Bronchial epithelial cell (primary cell): ENCODE results near the gene DNAAF9. TPM values are rescaled to one million over a fixed set of nuclear protein-coding genes. Genes with fewer than 3 reads are reported as not detected.

ENCODE experiments used
- DNase-seq: peaks from one replicate; pipeline ENCODE4 v3.0.0-alpha.2; 2010; ENCODE audit warnings: low read depth
- FAIRE-seq: peaks from 2 replicates; lab custom pipeline; 2011; peaks lifted over from hg19 to GRCh38; lab: Jason Lieb, UNC
- H3K27me3 ChIP-seq: 2 replicates; pipeline ENCODE4 v1.5.1; 2011; ENCODE audit warnings: low read length; ENCODE audit not compliant: control insufficient read depth, insufficient read depth
- H3K36me3 ChIP-seq: 2 replicates; pipeline ENCODE4 v1.5.1; 2011; ENCODE audit warnings: low read length; ENCODE audit not compliant: control insufficient read depth, insufficient read depth
- H3K4me3 ChIP-seq: 2 replicates; pipeline ENCODE4 v1.5.1; 2011; ENCODE audit warnings: mild to moderate bottlenecking, low read depth, low read length, control low read depth
- total RNA-seq: library from RNA; depleted of rRNA; stranded (reverse); fragments of >200 nt; gene quantifications from 2 replicates; pipeline ENCODE4 v1.2.1, GENCODE V29; 2014
- TF ChIP-seq, protein P1 (sequence below): IDR thresholded peaks from 2 replicates; pipeline ENCODE4 v1.5.1; 2011; ENCODE audit warnings: mild to moderate bottlenecking, moderate library complexity, low read length, control low read depth, inconsistent platforms; ENCODE audit not compliant: insufficient read depth, severe bottlenecking

The DNAAF9 gene
- total RNA-seq, 1 donor from 2014 or later = 5.5 TPM

DNA sequence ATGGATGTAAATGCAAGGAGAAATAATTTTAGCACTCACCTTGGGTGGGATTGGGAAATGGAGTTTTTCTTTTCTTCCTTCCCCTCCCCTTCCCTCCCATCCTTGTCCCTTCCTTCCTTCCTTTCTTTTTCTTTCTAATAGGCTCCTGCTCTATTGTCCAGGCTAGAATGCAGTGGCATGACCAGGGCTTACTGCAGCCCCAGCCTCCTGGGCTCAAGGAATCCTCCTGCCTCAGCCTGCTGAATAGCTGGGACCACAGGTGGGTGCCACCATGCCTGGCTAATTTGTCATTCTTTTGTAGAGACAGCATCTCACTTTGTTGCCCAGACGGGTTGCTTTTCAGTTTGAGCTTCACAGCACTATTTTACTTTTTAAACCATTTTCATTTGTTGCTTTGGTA lies 41.9 kb upstream of the DNAAF9 start:
- no peaks in the 10 kb centered on the region for H3K36me3 ChIP-seq
- H3K27me3 ChIP-seq = no peaks in the 10 kb centered on the region
- TF ChIP-seq, protein P1, sequence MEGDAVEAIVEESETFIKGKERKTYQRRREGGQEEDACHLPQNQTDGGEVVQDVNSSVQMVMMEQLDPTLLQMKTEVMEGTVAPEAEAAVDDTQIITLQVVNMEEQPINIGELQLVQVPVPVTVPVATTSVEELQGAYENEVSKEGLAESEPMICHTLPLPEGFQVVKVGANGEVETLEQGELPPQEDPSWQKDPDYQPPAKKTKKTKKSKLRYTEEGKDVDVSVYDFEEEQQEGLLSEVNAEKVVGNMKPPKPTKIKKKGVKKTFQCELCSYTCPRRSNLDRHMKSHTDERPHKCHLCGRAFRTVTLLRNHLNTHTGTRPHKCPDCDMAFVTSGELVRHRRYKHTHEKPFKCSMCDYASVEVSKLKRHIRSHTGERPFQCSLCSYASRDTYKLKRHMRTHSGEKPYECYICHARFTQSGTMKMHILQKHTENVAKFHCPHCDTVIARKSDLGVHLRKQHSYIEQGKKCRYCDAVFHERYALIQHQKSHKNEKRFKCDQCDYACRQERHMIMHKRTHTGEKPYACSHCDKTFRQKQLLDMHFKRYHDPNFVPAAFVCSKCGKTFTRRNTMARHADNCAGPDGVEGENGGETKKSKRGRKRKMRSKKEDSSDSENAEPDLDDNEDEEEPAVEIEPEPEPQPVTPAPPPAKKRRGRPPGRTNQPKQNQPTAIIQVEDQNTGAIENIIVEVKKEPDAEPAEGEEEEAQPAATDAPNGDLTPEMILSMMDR = no peak
- no peak overlapping the region for H3K4me3 ChIP-seq
- no peak for DNase-seq
- no peak for FAIRE-seq

DNA sequence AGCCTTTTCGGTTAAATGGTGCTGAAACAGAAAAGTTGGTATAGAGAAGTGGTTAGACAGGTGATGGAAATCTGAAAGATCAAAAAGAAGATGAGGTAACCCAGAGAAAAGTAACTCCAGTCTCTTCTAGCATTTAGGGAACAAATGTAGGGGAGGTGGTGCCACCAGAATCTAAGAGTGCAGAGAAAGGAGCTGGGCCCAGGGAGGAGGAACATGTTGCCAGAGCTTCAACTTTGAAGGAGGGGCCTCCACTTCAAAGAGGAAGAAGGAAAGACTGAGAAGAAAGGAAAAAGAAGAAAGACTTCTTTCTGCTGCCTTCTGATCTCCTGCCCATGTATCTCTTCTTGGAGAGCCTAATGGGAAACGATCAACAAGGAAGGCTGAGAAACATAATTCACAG lies 39.9 kb upstream of the DNAAF9 start:
- no peak overlapping the region for H3K4me3 ChIP-seq
- no peaks in the 10 kb centered on the region for H3K36me3 ChIP-seq
- no peak for DNase-seq
- no peak for FAIRE-seq
- no peaks in the 10 kb centered on the region for H3K27me3 ChIP-seq
- TF ChIP-seq, protein P1 = no peak

DNA sequence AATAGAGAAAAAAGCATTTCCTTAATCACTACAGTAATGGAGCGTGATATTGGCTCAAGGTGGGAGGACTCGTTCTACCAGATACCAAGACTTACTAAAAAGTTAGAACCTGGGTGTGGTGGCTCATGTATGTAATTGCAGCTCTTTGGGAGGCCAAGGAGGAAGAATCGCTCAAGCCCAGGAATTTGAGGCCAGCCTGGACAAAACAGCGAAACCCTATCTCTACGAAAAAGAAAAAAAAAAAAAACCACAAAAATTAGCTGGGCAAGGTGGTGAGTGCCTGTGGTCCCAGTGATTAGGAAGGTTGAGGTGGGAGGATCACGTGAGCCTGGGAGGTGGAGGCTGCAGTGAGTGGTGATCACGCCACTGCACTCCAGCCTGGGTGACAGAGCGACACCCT lies 39.3 kb upstream of the DNAAF9 start:
- Histone ChIP-seq H3K36me3 (no peaks in the 10 kb centered on the region), H3K4me3 (no peak overlapping the region), H3K27me3 (no peaks in the 10 kb centered on the region)
- DNase-seq = peak; percentile 95
- TF ChIP-seq, protein P1 = peak; percentile 4
- FAIRE-seq = no peak

DNA sequence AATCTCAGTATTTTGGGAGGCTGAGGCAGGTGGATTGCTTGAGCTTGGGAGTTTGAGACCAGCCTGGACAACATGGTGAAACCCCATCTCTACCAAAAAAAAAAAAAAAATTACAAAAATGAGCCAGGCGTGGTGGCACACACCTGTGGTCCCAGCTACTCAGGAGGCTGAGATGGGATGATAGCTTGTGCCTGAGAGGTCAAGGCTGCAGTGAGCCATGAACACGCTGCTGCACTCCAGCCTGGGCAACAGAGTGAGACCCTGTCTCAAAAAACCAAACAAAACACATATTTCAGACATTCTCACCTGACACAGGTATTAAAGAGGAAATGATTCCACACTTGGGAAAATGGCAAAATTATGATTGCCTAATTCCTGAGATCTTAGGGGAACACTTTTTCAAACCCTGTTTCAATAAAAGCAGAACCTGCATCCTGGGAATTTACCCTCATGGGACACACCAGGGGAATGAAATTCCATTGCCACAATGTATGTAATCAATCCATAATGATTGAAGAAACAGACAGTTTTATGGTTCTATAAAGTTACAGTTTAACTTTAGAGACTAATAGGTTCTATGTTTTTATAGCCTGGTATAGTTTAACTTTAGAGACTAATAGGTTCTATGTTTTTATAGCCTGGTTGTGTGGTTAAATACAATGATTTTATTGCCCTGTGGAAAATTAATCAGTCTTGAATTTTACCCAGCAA lies 29.6 kb upstream of the DNAAF9 start:
- TF ChIP-seq, protein P1 = no peak
- FAIRE-seq = no peak
- Histone ChIP-seq H3K36me3 (no peaks in the 10 kb centered on the region), H3K27me3 (no peaks in the 10 kb centered on the region), H3K4me3 (no peak overlapping the region)
- DNase-seq = no peak

DNA sequence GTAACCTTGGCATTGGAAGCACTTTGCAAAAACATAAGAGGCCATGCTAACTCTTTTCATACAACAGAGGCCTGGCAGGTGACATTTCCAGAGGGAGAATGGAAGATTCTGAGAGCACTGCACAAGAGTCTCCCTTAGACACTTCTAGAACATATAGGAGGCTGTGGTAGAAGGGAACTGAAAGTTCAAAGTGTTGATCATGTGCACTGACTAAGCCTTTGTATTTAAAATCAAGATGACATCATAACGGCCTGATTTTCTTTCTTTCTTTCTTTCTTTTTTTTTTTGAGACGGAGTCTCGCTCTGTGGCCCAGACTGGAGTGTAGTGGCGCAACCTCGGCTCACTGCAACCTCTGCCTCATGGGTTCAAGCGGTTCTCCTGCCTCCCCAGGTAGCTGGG lies 26.8 kb upstream of the DNAAF9 start:
- DNase-seq = no peak
- Histone ChIP-seq H3K27me3 (no peaks in the 10 kb centered on the region), H3K36me3 (no peaks in the 10 kb centered on the region), H3K4me3 (no peak overlapping the region)
- TF ChIP-seq, protein P1 = no peak
- no peak for FAIRE-seq

DNA sequence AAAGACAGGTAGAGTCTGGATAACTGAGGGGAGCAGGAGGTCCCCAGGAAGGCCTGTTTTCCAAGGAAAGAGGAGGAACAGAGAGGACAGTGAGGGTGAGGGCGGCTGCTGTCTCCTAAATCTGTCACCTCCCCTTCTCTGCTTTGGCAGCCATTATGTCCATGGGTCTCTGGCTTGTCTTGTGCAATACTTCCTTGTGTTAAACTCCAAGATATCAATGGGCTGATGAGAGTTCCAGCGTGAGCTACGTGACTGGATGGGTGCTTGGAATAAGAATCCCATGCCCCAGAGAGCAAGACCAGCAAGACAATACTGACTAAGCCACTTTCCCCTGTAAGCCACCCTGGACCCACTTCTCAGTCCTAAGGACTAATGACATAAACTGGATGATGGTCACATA lies 26.3 kb upstream of the DNAAF9 start:
- no peaks in the 10 kb centered on the region for H3K36me3 ChIP-seq
- TF ChIP-seq, protein P1 = no peak
- no peak for DNase-seq
- FAIRE-seq = no peak
- no peak overlapping the region for H3K4me3 ChIP-seq
- H3K27me3 ChIP-seq = no peaks in the 10 kb centered on the region
